ENCODE measurements around the gene PATJ. TPM values are rescaled to one million over a fixed set of nuclear protein-coding genes. Genes with fewer than 3 reads are reported as not detected.

PATJ gene
- total RNA-seq, 4 donors from 2014 or later, result 10.6 to 44.8 (median 26.1) TPM

DNA sequence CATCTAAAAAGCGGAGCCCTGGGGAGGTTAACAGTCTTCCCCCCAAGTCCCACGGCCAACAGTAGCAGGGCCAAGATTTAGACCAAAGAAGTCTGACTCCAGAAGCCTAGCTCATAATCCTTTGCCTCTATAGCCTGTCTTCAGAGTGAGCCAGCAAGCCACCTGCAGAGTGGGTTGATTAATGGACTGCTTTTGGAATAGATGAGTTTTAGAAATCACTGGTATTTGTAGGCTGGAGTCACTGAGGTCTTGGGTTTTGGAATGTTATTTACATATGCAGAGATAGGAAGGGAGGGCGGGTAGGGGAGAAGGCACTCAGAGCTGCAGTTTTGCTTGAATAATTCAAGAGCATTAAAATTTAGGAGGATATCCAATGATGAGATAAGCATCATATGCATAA is 361.6 kb downstream of the PATJ start:
- TF ChIP-seq POLR2A (IDR thresholded peaks at IDR 0.05), result no peak
- TF ChIP-seq, protein P1, sequence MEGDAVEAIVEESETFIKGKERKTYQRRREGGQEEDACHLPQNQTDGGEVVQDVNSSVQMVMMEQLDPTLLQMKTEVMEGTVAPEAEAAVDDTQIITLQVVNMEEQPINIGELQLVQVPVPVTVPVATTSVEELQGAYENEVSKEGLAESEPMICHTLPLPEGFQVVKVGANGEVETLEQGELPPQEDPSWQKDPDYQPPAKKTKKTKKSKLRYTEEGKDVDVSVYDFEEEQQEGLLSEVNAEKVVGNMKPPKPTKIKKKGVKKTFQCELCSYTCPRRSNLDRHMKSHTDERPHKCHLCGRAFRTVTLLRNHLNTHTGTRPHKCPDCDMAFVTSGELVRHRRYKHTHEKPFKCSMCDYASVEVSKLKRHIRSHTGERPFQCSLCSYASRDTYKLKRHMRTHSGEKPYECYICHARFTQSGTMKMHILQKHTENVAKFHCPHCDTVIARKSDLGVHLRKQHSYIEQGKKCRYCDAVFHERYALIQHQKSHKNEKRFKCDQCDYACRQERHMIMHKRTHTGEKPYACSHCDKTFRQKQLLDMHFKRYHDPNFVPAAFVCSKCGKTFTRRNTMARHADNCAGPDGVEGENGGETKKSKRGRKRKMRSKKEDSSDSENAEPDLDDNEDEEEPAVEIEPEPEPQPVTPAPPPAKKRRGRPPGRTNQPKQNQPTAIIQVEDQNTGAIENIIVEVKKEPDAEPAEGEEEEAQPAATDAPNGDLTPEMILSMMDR (IDR thresholded peaks at IDR 0.05), result no peak

DNA sequence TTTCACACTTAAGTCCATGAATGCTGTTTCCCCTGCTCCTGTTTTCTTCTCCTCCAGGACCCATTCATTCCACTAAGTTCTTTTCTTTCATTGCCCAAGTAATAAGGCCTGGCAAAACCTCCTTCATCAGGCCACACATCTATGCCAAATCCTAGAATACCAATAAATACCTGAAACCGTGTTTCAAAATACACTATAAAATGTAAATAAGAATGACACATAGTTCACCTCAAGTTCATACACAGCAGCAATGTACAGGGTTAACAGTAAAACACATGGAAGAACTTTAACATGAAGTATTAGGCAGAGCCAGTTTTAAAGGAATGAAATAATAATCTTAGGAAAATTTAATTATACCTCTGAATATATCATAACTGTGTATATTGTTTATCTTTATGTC is 365.6 kb downstream of the PATJ start:
- no peak for DNase-seq
- no peak overlapping the region for H3K4me3 ChIP-seq
- no peaks in the 10 kb centered on the region for H3K27me3 ChIP-seq
- no peaks in the 10 kb centered on the region for H3K36me3 ChIP-seq
- no peaks in the 10 kb centered on the region for H3K9me3 ChIP-seq
- no peak overlapping the region for H3K27ac ChIP-seq
- TF ChIP-seq, protein P1 (IDR thresholded peaks at IDR 0.05), result no peak
- H3K4me1 ChIP-seq, result no peaks in the 10 kb centered on the region
- intact Hi-C loops (cut with DNase I; ENCODE audit: low total_unique reads), result no loop called here

More for the DNA sequence above, 361.6 kb downstream of the PATJ start:
- Histone ChIP-seq H3K4me3 (no peak overlapping the region), H3K36me3 (no peaks in the 10 kb centered on the region), H3K27me3 (no peaks in the 10 kb centered on the region), H3K9me3 (no peaks in the 10 kb centered on the region), H3K27ac (no peak overlapping the region), H3K4me1 (no peaks in the 10 kb centered on the region)
- intact Hi-C loops (cut with DNase I; ENCODE audit: low total_unique reads), result no loop called here
- no peak for DNase-seq

DNA sequence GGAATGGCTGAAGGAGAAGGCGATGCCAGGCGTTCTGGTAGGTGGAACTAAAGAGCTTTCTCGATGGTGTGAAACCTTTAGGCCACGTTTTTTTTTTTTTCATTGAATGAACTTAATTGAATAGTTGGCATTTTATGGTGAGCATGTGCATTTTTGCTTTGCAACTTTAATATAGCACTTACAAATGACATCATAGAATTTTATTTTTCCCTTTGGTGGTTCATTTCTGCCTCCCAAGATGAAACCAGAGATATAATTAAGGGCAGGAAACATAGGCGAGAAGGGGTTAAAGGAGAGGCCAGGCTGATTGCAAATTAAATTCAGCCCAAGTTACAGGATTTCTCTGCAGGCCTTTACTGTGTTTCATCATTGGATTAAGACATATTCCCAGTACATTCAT is 366.8 kb downstream of the PATJ start:
- Histone ChIP-seq H3K9me3 (no peaks in the 10 kb centered on the region), H3K36me3 (no peaks in the 10 kb centered on the region), H3K27me3 (no peaks in the 10 kb centered on the region), H3K4me1 (no peaks in the 10 kb centered on the region), H3K4me3 (no peak overlapping the region), H3K27ac (no peak overlapping the region)
- no peak for TF ChIP-seq POLR2A (IDR thresholded peaks at IDR 0.05)
- TF ChIP-seq, protein P1 (IDR thresholded peaks at IDR 0.05), result no peak
- intact Hi-C loops (cut with DNase I; ENCODE audit: low total_unique reads), result no loop called here
- DNase-seq, result no peak

DNA sequence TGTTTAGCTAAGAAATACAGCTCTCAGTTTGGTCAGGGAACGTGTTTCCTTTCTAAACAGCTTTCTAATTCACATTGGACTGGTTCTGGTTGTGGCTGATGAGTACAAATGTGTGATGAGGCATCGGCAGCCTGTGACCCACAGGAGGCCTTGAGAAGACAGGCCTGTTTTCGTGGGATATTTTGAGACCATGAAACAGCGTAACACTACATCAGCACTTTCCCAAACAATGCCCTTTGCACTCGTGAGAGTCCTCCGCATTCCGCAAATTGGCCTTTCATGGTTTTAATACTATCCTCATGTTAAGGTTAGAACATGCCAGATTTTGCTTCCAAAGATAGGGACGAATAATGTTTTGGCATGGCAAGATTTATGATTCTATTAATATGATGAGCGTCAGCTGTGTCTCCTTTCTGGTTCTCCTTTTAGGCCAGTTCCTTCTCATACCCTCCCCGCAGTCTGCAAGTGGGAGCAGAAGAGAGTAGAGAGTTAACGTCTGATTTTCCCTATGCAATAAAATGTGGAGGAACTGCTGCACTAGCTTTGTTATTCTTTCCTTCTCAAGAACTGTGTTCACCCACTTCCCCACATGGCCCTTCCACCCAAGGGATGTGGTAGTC is 368.0 kb downstream of the PATJ start:
- Histone ChIP-seq H3K4me1 (no peaks in the 10 kb centered on the region), H3K36me3 (no peaks in the 10 kb centered on the region), H3K27me3 (no peaks in the 10 kb centered on the region), H3K27ac (no peak overlapping the region), H3K9me3 (no peaks in the 10 kb centered on the region), H3K4me3 (no peak overlapping the region)
- peak in 1 of 2 donors; percentile 21 for DNase-seq
- TF ChIP-seq, protein P1 (IDR thresholded peaks at IDR 0.05), result no peak
- no peak for TF ChIP-seq POLR2A (IDR thresholded peaks at IDR 0.05)
- intact Hi-C loops (cut with DNase I; ENCODE audit: low total_unique reads), result no loop called here

DNA sequence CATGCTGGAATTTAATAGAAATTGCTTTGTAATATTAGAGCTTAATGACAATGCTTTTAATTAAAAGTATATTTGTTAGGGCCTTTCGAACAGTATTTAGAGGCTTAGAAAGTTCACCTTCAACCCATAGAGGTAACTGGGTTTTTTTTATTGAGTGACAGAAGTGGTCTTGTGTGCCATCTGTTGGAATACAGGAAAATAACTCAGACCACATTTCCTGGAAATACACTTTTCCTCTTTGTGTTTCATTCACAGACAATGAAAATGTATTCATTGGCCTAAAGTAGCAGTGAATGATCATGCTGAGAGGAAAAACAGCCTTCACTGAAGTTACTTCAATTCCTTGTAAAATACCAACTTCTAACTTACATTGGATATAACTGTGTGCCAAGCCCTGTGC is 368.8 kb downstream of the PATJ start:
- Histone ChIP-seq H3K36me3 (no peaks in the 10 kb centered on the region), H3K4me3 (no peak overlapping the region), H3K27ac (no peak overlapping the region), H3K4me1 (no peaks in the 10 kb centered on the region), H3K9me3 (no peaks in the 10 kb centered on the region), H3K27me3 (no peaks in the 10 kb centered on the region)
- TF ChIP-seq, protein P1 (IDR thresholded peaks at IDR 0.05), result no peak
- TF ChIP-seq POLR2A (IDR thresholded peaks at IDR 0.05), result no peak
- intact Hi-C loops (cut with DNase I; ENCODE audit: low total_unique reads), result no loop called here
- DNase-seq, result no peak
